Keratinocyte (primary cell): ENCODE data around the gene C5orf22. TPM values are rescaled to one million over a fixed set of nuclear protein-coding genes. Genes with fewer than 3 reads are reported as not detected.

Experiments used
- DNase-seq: peaks from one replicate; pipeline ENCODE4 v3.0.0-alpha.2; 2011; ENCODE audit warnings: low read depth, missing footprints, low spot score
- FAIRE-seq: peaks from 2 replicates; lab custom pipeline; 2011; peaks lifted over from hg19 to GRCh38; lab: Jason Lieb, UNC
- H2AFZ ChIP-seq: 2 replicates; pipeline ENCODE4 v1.6.0; 2012; ENCODE audit warnings: low read length, control low read depth, inconsistent platforms; ENCODE audit not compliant: control insufficient read depth
- H3K27ac ChIP-seq: 2 replicates; pipeline ENCODE4 v1.5.1; 2011; ENCODE audit warnings: low read length; ENCODE audit not compliant: control insufficient read depth, insufficient read depth
- H3K27me3 ChIP-seq: 3 replicates; pipeline ENCODE4 v1.6.0; 2011; ENCODE audit warnings: low read length; ENCODE audit not compliant: control insufficient read depth, insufficient read depth; ENCODE audit errors: extremely low read depth
- H3K36me3 ChIP-seq, 2 experiments: 2 replicates in 1 of 2; 3 replicates in 1 of 2; pipeline ENCODE4 v1.5.1; 2011; ENCODE audit warnings: low read length in 2 of 2, mild to moderate bottlenecking in 1 of 2; ENCODE audit not compliant: control insufficient read depth in 2 of 2, insufficient read depth in 2 of 2; ENCODE audit errors: extremely low read depth in 1 of 2
- H3K4me1 ChIP-seq: 3 replicates; pipeline ENCODE4 v1.5.1; 2011; ENCODE audit warnings: low read length; ENCODE audit not compliant: control insufficient read depth, insufficient read depth; ENCODE audit errors: extremely low read depth
- H3K4me2 ChIP-seq: 3 replicates; pipeline ENCODE4 v1.6.0; 2011; ENCODE audit warnings: low read depth, low read length; ENCODE audit not compliant: control insufficient read depth, insufficient read depth; ENCODE audit errors: extremely low read depth
- H3K4me3 ChIP-seq, 3 experiments: fragments of 200-600 bp in 1 of 3; sonication (generic) in 1 of 3; 2 replicates in 2 of 3; 3 replicates in 1 of 3; pipeline ENCODE4 v1.5.1; 2011 to 2016; ENCODE audit warnings: low read length in 3 of 3, mild to moderate bottlenecking in 3 of 3, control low read depth in 2 of 3, inconsistent platforms in 1 of 3, low read depth in 1 of 3, mixed read lengths in 1 of 3, mixed run types in 1 of 3, moderate library complexity in 1 of 3; ENCODE audit not compliant: control insufficient read depth in 2 of 3, insufficient read depth in 2 of 3; ENCODE audit errors: extremely low read depth in 1 of 3
- H3K79me2 ChIP-seq: 2 replicates; pipeline ENCODE4 v1.6.0; 2012; ENCODE audit warnings: low read length; ENCODE audit not compliant: control insufficient read depth, insufficient read depth
- H3K9ac ChIP-seq: 3 replicates; pipeline ENCODE4 v1.6.0; 2011; ENCODE audit warnings: low read length; ENCODE audit not compliant: control insufficient read depth, insufficient read depth; ENCODE audit errors: extremely low read depth
- H3K9me1 ChIP-seq: 3 replicates; pipeline ENCODE4 v1.6.0; 2011; ENCODE audit warnings: low read length; ENCODE audit not compliant: control insufficient read depth, insufficient read depth; ENCODE audit errors: extremely low read depth
- H3K9me3 ChIP-seq: 2 replicates; pipeline ENCODE4 v1.5.1; 2012; ENCODE audit warnings: low read depth, low read length; ENCODE audit not compliant: control insufficient read depth
- H4K20me1 ChIP-seq: 3 replicates; pipeline ENCODE4 v1.6.0; 2011; ENCODE audit warnings: low read length; ENCODE audit not compliant: control insufficient read depth, insufficient read depth; ENCODE audit errors: extremely low read depth
- EZH2 ChIP-seq: IDR thresholded peaks from one replicate; pipeline ENCODE4 v1.6.1; 2012; ENCODE audit warnings: inconsistent platforms, mild to moderate bottlenecking, low read length, moderate library complexity
- dilution Hi-C: fragments of 300-500 bp; cut with MboI; formaldehyde crosslinking; loops from one replicate; pipeline ENCODE4 v1.7.0; 2020; ENCODE audit warnings: low sequenced_read_pairs; ENCODE audit not compliant: extremely low pct_ligation_motif_present
- polyA plus RNA-seq, 5 experiments: library from polyadenylated mRNA; depleted of rRNA in 3 of 5; stranded (reverse) in 3 of 5; stranded (forward) in 1 of 5; unstranded in 1 of 5; fragments of >200 nt; gene quantifications; 1 replicate in 1 of 5; 2 replicates in 3 of 5; 3 replicates in 1 of 5; pipeline versions ENCODE4 v1.2.1 to v1.2.3, GENCODE V29; 2011 to 2012; ENCODE audit warnings: missing spikeins in 2 of 5, low read depth in 1 of 5, low replicate concordance in 1 of 5
- TF ChIP-seq, protein P1 (sequence below), 3 experiments: IDR thresholded peaks in 1 of 3; conservative IDR thresholded peaks in 1 of 3; optimal IDR thresholded peaks in 1 of 3; 2 replicates in 2 of 3; 3 replicates in 1 of 3; pipeline versions ENCODE3 to v1.5.1; 2011; ENCODE audit warnings: low read length in 3 of 3, mild to moderate bottlenecking in 3 of 3, moderate library complexity in 2 of 3, control low read depth in 1 of 3, inconsistent platforms in 1 of 3; ENCODE audit not compliant: insufficient read depth in 2 of 3; ENCODE audit errors: extremely low read depth in 1 of 3

The C5orf22 gene
- polyA plus RNA-seq, 1 donor (not counting 4 experiments of a cell fraction or from before 2014, with no cell fraction given) = 27.6 TPM

DNA sequence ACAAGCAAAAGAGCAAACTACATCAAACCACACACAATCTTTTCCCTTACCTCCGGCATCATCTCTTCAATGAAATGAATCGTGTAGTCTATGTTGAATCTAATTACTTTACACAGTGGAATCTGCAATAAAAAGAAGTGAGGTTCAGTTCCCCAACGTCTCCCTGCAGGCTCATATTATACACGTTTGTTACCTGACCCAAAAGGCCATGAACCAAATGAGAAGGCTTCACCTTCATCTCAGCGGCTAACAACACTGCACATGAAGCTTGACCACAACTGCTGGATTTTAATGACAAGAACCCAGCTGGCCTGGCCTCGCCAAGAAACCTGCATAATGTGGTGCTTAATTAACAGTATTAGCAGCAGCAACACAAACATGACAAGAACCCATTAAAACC lies 45.7 kb upstream of the C5orf22 start:
- Histone ChIP-seq H3K9ac (no peak overlapping the region), H3K27ac (no peak overlapping the region), H3K9me1 (no peaks in the 10 kb centered on the region), H3K79me2 (peaks cover 1% of the 10 kb centered on the region), H2AFZ (no peak overlapping the region), H3K4me2 (no peak overlapping the region), H4K20me1 (no peaks in the 10 kb centered on the region), H3K36me3 (peaks cover 13 to 34% of the 10 kb centered on the region in 2 experiments), H3K4me1 (no peaks in the 10 kb centered on the region), H3K27me3 (no peaks in the 10 kb centered on the region), H3K9me3 (no peaks in the 10 kb centered on the region), H3K4me3 (no peak overlapping the region)
- TF ChIP-seq EZH2 = no peak
- TF ChIP-seq, protein P1, sequence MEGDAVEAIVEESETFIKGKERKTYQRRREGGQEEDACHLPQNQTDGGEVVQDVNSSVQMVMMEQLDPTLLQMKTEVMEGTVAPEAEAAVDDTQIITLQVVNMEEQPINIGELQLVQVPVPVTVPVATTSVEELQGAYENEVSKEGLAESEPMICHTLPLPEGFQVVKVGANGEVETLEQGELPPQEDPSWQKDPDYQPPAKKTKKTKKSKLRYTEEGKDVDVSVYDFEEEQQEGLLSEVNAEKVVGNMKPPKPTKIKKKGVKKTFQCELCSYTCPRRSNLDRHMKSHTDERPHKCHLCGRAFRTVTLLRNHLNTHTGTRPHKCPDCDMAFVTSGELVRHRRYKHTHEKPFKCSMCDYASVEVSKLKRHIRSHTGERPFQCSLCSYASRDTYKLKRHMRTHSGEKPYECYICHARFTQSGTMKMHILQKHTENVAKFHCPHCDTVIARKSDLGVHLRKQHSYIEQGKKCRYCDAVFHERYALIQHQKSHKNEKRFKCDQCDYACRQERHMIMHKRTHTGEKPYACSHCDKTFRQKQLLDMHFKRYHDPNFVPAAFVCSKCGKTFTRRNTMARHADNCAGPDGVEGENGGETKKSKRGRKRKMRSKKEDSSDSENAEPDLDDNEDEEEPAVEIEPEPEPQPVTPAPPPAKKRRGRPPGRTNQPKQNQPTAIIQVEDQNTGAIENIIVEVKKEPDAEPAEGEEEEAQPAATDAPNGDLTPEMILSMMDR (optimal IDR thresholded peaks at IDR 0.05 in 1 of 3, IDR thresholded peaks at IDR 0.05 in 1 of 3, conservative IDR thresholded peaks at IDR 0.05 in 1 of 3; ENCODE audit: extremely low read depth in 1 of 3, insufficient read depth in 2 of 3, low read length in 3 of 3) = no peak
- no peak for FAIRE-seq
- no peak for DNase-seq
- dilution Hi-C loops = no loop called here

DNA sequence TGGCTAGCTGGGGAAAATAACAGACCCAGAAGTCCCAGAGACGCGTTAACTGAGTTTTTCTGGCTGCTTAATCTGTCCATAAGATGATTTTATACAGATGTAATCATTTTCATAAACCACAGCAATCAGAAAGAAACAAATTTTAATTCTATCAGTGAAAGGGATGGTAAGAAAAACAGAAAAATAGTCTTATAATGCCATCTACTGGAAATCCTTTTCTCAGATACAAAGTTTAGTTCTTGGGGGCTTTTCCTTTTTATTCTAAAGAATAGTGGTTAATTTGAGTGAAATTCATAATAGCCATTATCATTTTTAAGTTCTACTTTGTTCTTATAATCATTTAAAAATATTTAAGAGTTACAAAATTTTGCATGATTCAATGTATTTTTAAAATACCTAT lies 44.6 kb upstream of the C5orf22 start:
- H3K36me3 ChIP-seq = peaks cover 5 to 30% of the 10 kb centered on the region in 2 experiments
- H3K9me3 ChIP-seq = no peaks in the 10 kb centered on the region
- FAIRE-seq = no peak
- no peak overlapping the region for H2AFZ ChIP-seq
- H3K79me2 ChIP-seq = peaks cover 1% of the 10 kb centered on the region
- H3K27me3 ChIP-seq = no peaks in the 10 kb centered on the region
- H3K4me3 ChIP-seq = no peak overlapping the region
- H3K4me1 ChIP-seq = no peaks in the 10 kb centered on the region
- H3K27ac ChIP-seq = no peak overlapping the region
- no peak overlapping the region for H3K4me2 ChIP-seq
- DNase-seq = no peak
- H4K20me1 ChIP-seq = no peaks in the 10 kb centered on the region
- no peak overlapping the region for H3K9ac ChIP-seq
- dilution Hi-C loops = no loop called here
- H3K9me1 ChIP-seq = no peaks in the 10 kb centered on the region
- TF ChIP-seq EZH2 = no peak
- TF ChIP-seq, protein P1 (optimal IDR thresholded peaks at IDR 0.05 in 1 of 3, IDR thresholded peaks at IDR 0.05 in 1 of 3, conservative IDR thresholded peaks at IDR 0.05 in 1 of 3; ENCODE audit: extremely low read depth in 1 of 3, insufficient read depth in 2 of 3, low read length in 3 of 3) = no peak
